Activated CD4-positive, CD25-positive, alpha-beta regulatory T cell treated with anti-CD3 and anti-CD28 coated beads, Interleukin-2, amount 50 U/mL, for 72 hours (primary cell): Measurements from ENCODE around the gene ETNK1.

Experiments used
- DNase-seq: peaks from one replicate; pipeline ENCODE4 v3.0.0; 2021

Gene ETNK1

GRCh38 chr12:22635812-22636211 lies 10.8 kb downstream of the ETNK1 start:
- DNase-seq: no peak

GRCh38 chr12:22640851-22641250 lies 15.9 kb downstream of the ETNK1 start:
- no peak for DNase-seq

DNA sequence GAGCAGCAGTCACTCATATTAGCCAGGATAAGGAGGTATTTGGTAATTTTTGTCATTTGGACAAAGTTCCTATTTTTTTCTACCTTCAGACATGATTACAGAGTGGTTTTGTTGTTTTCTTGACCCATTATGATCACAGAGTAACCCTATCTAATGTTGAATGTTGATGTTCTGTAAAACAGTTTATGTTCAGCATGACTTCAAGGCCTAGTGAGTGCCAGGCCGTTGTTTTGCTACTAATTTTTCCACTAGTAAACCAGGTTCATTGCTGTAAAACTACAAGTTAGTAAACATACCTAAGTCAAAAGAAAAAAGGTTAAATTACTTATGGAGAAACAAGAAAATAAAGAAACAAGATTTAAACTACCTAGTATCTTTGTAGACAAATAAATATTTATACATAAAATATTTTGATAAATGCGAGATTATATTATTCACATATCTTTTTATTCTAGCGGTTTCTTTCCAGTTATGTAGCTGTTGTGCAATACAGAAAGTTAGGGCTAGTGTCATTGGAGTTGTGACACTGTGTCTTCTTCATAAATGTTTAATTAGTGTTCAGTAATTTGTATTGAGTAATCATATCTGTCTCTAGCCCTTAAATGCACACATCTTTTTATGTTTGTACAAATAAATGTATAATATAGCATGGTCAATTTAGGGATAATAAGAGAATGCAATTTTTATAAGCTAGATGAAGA lies 16.5 kb downstream of the ETNK1 start:
- DNase-seq: no peak

- no peak for DNase-seq
Observed at GRCh38 chr12:22648668-22649067, 23.7 kb downstream of the ETNK1 start.

DNA sequence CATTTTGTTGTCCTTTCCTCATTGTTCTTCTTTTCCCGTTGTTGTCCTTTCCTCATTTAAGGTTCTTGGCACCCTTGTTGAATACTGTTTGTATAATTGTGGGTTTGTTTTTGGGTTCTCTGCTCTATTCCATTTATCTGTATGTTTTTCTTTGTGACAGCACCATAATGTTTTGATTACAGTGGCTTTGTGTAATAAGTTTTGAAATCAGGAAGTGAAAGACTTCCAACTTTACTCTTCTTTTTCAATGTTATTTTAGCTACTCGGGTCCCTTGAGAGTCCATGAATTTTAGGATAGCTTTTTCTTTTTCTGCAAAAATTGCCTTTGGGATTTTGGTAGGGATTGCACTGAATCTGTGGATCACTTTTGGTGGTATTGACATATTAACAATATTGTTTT lies 28.1 kb downstream of the ETNK1 start:
- no peak for DNase-seq

DNA sequence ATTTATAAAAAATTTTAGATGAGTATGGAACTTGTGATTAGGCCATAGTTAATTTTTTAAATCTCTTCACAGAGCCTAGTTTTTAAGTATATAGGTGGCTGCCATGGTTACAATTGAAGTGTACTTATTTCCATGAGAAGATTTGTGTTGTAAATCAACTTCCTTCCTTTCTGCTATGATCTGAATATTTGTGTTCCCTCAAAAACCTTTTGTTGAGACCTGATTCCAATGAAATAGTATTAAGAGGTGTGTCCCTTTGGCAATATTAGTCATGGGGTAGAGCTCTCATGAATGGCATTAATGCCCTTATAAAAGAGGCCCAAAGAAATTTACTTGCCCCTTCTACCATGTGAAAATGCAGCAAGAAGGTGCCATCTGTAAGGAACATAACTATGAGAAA lies 28.8 kb downstream of the ETNK1 start:
- DNase-seq: no peak

DNA sequence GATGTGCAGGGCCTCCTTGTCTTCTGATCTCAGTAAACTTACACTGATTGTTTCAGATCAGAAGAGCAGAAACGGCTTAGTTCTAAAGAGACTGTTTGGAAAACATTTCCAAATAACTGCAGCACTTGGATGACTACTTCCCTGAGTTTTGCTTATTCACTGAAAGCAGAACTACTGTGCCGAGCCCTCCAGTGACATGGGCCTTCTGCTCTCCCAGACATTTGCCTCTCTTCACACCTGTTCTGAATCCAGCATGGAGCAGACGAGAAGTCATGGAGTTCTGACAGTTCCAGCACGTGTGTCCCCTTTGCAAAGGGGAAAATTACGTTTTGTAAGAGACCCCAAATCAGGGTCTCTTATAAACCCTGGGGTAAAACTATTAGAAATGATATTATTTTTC lies 31.4 kb downstream of the ETNK1 start:
- no peak for DNase-seq

DNA sequence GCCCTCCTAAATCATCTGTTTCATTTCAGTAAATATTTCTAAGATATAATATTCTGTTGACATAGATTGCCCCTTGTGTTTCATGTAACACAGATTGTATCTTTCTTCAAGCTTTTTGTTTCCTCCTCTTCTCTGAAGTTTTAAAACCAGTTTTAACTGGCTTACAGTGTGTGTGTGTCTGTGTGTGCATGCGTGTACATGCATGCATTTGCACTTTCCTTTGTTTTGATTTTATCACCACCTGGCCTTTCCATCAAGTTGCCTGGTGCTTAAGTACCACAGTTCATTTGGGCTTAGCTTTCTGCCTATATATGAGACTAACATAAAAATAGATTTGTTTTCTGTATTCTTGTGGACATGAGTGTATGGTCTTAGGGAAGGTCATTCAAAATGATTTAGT lies 31.9 kb downstream of the ETNK1 start:
- DNase-seq: no peak

DNA sequence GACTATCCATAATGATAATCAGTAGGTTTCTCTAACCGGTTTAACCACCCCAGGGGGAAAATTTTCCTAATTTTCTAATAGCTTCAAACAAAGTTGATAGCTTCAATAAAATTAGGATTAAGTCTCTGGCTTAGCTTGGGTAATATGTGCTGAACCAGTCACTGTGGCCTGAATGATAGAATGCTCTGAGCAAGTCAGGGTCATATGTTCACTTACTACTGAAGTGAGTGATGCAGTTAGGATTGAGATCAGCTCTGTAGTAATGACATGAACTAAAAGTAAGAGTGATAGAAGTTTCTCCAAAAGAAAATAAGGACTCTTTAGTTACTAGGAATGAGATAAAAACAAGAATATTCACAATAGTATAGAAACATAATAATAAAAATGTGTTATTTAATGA lies 32.6 kb downstream of the ETNK1 start:
- no peak for DNase-seq

- DNase-seq: no peak
Observed at GRCh38 chr12:22658214-22658613, 33.2 kb downstream of the ETNK1 start.

DNA sequence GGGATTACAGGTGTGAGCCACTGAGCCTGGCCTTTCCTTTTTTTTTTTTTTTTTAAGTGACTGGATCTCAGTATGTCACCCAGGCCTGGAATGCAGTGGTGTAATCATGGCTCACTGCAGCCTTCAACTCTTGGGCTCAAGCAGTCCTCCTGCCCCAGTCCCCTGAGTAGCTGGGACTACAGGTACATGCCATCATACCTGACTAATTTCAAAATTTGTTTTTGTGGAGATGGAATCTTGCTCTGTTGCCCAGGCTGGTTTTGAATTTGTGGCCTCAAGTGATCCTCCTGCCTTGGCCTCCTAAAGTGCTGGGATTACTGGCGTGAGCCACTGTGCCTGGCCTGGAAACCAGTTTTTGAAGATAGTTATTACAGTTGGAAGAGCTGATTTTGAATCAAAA lies 37.4 kb downstream of the ETNK1 start:
- DNase-seq: no peak

DNA sequence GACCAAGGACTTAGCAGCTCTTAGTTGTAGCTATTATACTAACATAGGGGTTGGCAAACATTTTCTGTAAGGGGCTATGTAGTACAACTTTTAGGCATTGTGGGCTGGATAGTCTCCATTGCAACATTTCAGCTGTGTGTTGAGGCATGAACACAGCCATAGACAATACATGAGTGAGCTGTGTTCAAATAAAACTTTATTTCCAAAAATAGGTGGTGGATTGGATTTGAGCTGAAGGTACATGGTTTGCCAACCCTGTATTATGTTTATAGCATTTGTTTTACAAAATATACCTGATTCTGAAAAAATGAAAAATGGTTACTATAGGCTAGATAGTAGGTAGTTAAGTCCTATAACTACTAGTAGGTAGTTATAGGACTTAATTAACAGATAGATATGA lies 40.5 kb downstream of the ETNK1 start:
- DNase-seq: no peak

- no peak for DNase-seq
Observed at GRCh38 chr12:22667122-22667521, 42.2 kb downstream of the ETNK1 start.

- no peak for DNase-seq
Observed at GRCh38 chr12:22668441-22668840, 43.5 kb downstream of the ETNK1 start.

DNA sequence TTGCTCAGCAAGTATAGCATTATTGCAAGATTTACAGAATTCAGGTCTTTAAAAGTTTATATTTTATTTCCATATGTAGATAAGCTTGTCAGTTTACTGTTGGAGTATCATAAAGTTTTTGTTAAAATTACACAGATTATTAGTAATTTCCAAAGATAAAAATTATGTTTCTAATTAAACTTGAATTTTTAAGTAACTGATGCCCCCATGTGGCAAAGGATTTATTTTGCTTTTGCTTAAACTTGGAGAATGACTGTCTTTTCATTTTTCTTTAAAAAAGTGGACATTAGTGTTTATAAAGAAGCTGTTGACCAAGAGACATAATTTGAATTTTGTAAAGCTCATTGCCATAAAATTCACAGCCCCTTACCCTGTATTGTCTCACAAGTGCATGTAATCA lies 45.8 kb downstream of the ETNK1 start:
- DNase-seq: no peak

GRCh38 chr12:22672951-22673350 lies 48.0 kb downstream of the ETNK1 start:
- no peak for DNase-seq

GRCh38 chr12:22677781-22678574 lies 53.0 kb downstream of the ETNK1 start:
- DNase-seq: no peak

GRCh38 chr12:22682663-22683062 lies 57.7 kb downstream of the ETNK1 start:
- no peak for DNase-seq

GRCh38 chr12:22683131-22683530 lies 58.2 kb downstream of the ETNK1 start:
- no peak for DNase-seq

GRCh38 chr12:22684140-22685118 lies 59.5 kb downstream of the ETNK1 start:
- no peak for DNase-seq

DNA sequence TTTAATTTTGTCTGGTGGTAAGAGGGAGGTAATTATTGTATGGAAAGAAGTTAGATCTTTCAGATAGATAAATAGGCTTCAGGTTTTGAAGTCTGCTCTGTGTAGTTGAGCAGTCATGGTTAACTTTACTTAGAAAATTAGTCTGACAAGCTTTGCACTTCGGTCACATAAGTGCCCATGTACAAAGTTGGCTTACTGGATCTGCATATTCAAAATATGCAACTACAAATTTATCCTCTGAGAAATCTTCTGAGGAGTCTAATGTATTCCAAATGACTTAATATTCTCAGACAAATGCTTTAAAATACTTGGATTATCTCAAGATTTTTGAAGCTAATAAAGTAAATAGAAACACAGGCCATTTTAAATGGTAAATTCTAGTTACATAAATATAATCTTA lies 61.2 kb downstream of the ETNK1 start:
- no peak for DNase-seq

GRCh38 chr12:22687361-22688076 lies 62.5 kb downstream of the ETNK1 start:
- DNase-seq: no peak

- DNase-seq: no peak
Observed at GRCh38 chr12:22689876-22690275, 64.9 kb downstream of the ETNK1 start.
